Inflammatory macrophage (primary cell): Measurements from ENCODE around the gene VPS13C.

Experiments used
- DNase-seq, 2 donors: peaks; one replicate each; pipeline ENCODE4 v3.0.0-alpha.2; 2020 to 2022

The VPS13C gene

DNA sequence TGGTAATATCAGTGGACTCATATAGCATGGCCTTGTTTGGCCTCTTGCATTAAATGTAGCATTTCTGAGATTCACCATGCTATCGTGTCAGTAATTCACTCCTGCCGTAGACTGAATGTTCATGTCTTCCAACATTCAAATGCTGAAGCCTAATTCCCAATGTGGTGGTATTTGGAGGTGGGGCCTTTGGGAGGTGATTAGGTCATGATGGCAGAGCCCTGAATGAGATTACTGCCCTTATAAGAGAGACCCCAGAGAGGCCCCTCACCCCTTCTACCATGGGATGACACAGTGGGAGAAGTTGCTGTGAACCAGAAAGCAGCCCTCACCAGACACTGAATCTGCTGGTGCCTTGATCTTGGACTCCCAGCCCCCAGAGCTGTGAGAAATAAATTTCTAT, 241.4 kb downstream of the VPS13C start:
- DNase-seq, result no peak

DNA sequence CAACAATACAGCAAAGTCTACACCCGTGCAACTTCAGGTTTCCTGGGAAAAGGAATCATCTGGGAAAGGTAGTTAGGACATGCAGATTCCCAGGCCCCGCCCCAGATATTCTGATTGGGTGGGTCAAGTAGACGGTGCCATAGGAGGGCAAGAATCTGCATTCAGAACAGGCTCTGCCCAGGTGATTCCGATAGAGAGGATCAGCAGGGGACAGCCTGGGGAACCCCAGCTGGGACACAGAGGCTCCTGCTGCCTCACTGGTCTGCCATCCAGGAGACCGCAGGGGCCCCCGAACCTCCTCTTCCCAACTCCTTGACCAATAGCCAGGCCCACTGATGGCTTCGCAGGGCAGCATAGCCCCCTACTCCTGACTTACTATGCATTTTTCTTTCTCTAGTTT, 243.4 kb downstream of the VPS13C start:
- DNase-seq, result no peak

DNA sequence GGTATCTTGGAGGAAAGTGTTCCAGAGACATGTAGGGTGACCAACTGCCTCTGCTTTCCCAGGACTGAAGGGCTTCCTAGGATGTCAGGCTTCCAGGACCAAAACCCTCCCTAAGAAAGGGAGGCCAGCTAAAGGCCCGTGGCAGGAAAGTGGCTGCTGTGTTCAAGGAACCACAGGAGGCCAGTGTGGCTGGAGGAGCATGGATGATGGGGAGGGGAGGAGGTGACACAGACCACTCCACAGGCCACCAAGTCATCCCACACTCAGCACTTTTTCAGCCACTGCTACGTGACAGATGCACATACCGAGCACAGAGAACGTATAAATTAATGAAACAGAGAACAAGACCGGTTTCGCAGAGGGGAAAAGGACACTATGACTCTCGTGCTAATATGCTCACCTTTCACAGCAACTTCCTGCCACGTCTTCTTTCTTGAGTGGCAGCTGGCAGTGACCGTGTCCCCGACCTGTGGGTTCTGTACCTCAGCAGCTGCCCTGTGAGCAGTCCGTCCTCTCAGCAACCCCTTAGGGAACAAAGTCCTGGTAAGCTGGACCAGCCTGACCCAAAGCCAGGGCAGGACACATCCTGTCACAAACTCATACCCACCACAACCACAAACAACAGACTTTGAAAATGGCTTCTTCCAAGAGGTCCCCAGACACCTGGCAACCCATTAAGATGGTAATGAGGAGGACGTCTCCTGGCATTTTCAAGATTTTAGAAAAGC, 244.7 kb downstream of the VPS13C start:
- DNase-seq, result no peak

DNA sequence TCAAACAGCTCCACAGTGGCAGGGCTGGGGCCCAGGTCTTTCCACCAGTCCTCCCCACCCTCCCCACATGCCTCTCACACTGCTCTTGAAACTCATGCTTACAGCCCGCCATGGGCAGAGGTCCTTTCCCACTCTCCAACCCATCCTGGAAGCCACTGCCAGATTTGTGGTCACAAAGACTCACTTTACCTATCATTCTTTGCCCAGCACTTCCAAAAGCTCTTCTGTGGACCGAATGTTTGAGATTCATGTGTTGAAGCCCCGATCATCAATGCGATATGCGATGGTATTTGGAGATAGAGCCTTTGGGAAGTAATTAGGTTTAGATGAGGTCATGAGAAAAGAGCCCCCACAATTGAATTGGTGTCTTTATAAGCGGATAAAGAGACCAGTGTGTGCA, 247.8 kb downstream of the VPS13C start:
- no peak for DNase-seq

DNA sequence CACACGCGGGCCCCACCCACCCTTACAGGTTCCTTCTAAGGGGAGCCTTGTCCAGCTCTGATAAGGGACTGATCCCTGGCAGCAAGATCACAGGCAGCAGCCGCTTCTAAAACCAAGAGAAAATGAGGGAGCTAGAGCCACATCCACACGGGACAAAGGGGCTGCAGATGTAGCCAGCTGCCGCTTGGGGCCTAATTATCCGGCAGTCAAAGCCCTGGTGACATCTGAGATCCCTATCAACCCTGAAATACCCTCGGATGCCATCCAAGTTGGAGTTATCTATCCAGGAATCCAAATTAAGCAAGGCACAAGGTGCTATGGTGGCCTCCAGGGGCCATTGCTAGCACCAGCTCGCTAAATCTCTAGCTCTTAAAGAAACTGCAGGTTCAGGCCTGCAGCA, 248.3 kb downstream of the VPS13C start:
- no peak for DNase-seq

DNA sequence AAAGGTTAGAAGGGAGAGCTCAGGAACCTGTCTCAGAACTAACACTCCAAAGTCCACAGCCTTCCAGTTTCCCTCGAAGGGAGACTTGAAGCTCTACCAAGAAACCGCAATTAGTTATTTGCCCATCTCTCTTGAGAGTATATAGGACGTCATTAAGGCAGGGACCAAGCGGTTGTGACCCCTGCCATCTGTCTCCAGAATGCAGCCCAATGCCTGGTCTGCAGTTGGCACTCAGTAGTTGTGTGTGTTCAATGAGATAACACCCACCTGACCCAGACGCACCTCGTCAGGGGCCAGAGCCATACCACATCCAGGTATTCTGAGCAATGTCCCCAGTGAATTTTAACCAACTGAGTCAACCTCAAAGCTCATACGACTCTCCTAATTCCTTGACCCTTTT, 251.0 kb downstream of the VPS13C start:
- no peak for DNase-seq

DNA sequence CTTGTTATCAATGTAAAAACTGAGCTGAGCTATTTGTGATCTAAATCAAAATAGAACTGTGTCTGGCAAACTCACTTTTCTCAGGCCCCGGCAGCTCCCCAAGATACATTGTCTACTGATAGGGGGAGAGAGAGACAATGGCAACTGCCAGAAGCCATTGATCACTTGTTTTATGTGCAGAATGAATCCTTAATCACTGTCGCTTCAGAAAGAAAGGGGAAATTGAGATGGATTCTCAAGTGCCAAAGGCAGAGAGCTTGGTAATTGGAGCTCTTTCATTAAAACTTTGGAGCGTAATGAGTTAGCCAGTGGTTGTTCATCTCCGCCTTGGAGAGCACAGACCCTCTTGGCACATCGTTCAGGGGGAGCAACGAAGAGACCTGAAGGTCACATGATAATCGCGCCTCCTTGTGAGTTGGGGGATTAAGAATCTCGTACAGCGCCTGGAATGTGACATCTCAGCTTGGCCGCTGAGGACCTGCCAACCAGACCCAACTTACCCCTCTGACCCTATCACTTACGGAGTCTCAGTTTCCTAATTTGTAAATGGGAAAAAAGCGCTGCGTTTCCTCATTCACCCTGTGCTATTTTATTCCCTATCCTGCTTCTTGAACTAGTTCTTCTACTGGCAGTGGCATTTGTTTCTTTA, 252.8 kb downstream of the VPS13C start:
- no peak for DNase-seq
